MM.1S (cell line): Measurements from ENCODE around the gene TFEB.

Experiments
- DNase-seq: peaks from one replicate; pipeline ENCODE4 v3.0.0-alpha.2; 2015
- H2AFZ ChIP-seq: fragments of 300-600 bp; sonication (generic); 2 replicates; pipeline ENCODE4 v1.6.0; 2016; ENCODE audit warnings: antibody characterized with exemption, low read length
- H3F3A ChIP-seq: fragments of 300-600 bp; sonication (generic); 2 replicates; pipeline ENCODE4 v1.6.1; 2016; ENCODE audit warnings: mild to moderate bottlenecking, antibody characterized with exemption, low read length, moderate library complexity, mixed read lengths; ENCODE audit not compliant: insufficient read depth
- H3K27ac ChIP-seq: fragments of 300-600 bp; sonication (generic); 2 replicates; pipeline ENCODE4 v1.5.1; 2016; ENCODE audit warnings: mild to moderate bottlenecking, low read length
- H3K27me3 ChIP-seq: fragments of 300-600 bp; sonication (generic); replicated peaks from 2 replicates; pipeline ENCODE4 v1.6.0; 2016; ENCODE audit warnings: low read length; ENCODE audit not compliant: insufficient read depth
- H3K36me3 ChIP-seq: fragments of 300-600 bp; sonication (generic); replicated peaks from 2 replicates; pipeline ENCODE4 v1.6.1; 2016; ENCODE audit warnings: mild to moderate bottlenecking, low read length, mixed read lengths; ENCODE audit not compliant: insufficient read depth
- H3K4me1 ChIP-seq: fragments of 300-600 bp; sonication (generic); 2 replicates; pipeline ENCODE4 v1.6.1; 2016; ENCODE audit warnings: low read length, mixed read lengths
- H3K4me2 ChIP-seq: fragments of 300-600 bp; sonication (generic); 2 replicates; pipeline ENCODE4 v1.6.0; 2016; ENCODE audit warnings: low read depth, low read length
- H3K4me3 ChIP-seq: fragments of 300-600 bp; sonication (generic); 2 replicates; pipeline ENCODE4 v1.5.1; 2016; ENCODE audit warnings: low read length, mixed read lengths
- H3K79me2 ChIP-seq: fragments of 300-600 bp; sonication (generic); 2 replicates; pipeline ENCODE4 v1.6.1; 2016; ENCODE audit warnings: mixed run types, low read length, mixed read lengths
- H3K9ac ChIP-seq: fragments of 300-600 bp; sonication (generic); 2 replicates; pipeline ENCODE4 v1.6.1; 2016; ENCODE audit warnings: low read length, mixed read lengths
- H3K9me2 ChIP-seq: fragments of 300-600 bp; sonication (generic); replicated peaks from 2 replicates; pipeline ENCODE4 v1.6.1; 2016; ENCODE audit warnings: mild to moderate bottlenecking, low read length, mixed read lengths; ENCODE audit not compliant: insufficient read depth
- H3K9me3 ChIP-seq: fragments of 300-600 bp; sonication (generic); replicated peaks from 2 replicates; pipeline ENCODE4 v1.6.1; 2016; ENCODE audit warnings: mild to moderate bottlenecking, low read length, mixed read lengths; ENCODE audit not compliant: insufficient read depth
- H4K20me1 ChIP-seq: fragments of 300-600 bp; sonication (generic); 2 replicates; pipeline ENCODE4 v1.6.1; 2016; ENCODE audit warnings: mild to moderate bottlenecking, low read length, moderate library complexity, mixed read lengths; ENCODE audit not compliant: insufficient read depth
- EZH2 ChIP-seq: fragments of 300-600 bp; sonication (generic); optimal IDR thresholded peaks from 2 replicates; pipeline ENCODE3; 2017; ENCODE audit warnings: low read depth, mild to moderate bottlenecking, antibody characterized with exemption, low read length, mixed read lengths
- EZH2phosphoT487 ChIP-seq: fragments of 300-600 bp; sonication (generic); IDR thresholded peaks from 2 replicates; pipeline ENCODE4 v1.6.1; 2018; ENCODE audit warnings: antibody characterized with exemption, low read length
- TF ChIP-seq, protein P1 (sequence below): fragments of 300-600 bp; sonication (generic); IDR thresholded peaks from 2 replicates; pipeline ENCODE4 v1.5.1; 2016; ENCODE audit warnings: antibody characterized with exemption, low read length, mixed read lengths

The TFEB gene

DNA sequence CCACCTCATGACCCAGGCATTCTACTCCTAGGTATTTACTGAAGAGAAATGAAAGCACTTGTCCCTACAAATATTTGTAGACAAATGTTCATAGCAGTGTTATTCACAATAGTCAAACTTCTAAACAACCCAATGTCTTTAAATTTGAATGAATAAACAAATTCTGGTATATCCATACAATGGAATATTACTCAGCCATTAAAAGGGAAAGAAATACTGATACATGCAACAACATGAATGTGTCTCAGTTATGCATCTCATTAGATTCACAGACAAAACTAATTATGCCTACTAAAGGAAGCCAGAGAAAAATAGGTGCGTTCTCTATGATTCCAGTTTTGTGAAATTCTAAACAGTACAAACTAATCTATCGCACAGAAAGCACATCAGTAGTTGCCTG, 66.4 kb downstream of the TFEB start:
- Histone ChIP-seq H3K4me3 (no peak overlapping the region), H3F3A (no peaks in the 10 kb centered on the region), H4K20me1 (no peaks in the 10 kb centered on the region), H3K9me2 (no peaks in the 10 kb centered on the region), H3K79me2 (no peaks in the 10 kb centered on the region), H3K27ac (no peak overlapping the region), H3K9ac (no peak overlapping the region), H2AFZ (no peak overlapping the region), H3K27me3 (peaks cover 68% of the 10 kb centered on the region), H3K36me3 (no peaks in the 10 kb centered on the region), H3K9me3 (no peaks in the 10 kb centered on the region), H3K4me1 (no peaks in the 10 kb centered on the region), H3K4me2 (no peak overlapping the region)
- TF ChIP-seq EZH2phosphoT487: no peak
- no peak for DNase-seq

DNA sequence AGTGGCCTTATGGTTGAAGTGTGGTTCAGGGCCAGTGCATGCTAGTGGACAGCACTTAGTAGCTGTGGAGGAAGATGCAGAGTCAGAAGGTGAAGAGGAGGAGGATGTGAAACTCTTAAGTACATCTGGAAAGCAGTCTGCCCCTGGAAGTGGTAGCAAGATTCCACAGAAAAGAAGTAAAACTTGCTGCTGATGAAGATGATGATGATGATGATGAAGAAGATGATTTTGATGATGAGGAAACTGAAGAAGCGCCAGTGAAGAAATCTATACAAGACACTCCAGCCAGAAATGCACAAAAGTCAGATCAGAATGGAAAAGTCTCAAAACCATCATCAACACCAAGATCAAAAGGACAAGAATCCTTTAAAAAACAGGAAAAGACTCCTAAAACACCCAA, 68.2 kb downstream of the TFEB start:
- no peaks in the 10 kb centered on the region for H3K36me3 ChIP-seq
- no peak overlapping the region for H2AFZ ChIP-seq
- no peaks in the 10 kb centered on the region for H3F3A ChIP-seq
- DNase-seq: no peak
- no peaks in the 10 kb centered on the region for H3K79me2 ChIP-seq
- H3K27me3 ChIP-seq: peaks cover 65% of the 10 kb centered on the region
- H3K9me2 ChIP-seq: no peaks in the 10 kb centered on the region
- no peak for TF ChIP-seq EZH2phosphoT487
- TF ChIP-seq EZH2: no peak
- TF ChIP-seq, protein P1, sequence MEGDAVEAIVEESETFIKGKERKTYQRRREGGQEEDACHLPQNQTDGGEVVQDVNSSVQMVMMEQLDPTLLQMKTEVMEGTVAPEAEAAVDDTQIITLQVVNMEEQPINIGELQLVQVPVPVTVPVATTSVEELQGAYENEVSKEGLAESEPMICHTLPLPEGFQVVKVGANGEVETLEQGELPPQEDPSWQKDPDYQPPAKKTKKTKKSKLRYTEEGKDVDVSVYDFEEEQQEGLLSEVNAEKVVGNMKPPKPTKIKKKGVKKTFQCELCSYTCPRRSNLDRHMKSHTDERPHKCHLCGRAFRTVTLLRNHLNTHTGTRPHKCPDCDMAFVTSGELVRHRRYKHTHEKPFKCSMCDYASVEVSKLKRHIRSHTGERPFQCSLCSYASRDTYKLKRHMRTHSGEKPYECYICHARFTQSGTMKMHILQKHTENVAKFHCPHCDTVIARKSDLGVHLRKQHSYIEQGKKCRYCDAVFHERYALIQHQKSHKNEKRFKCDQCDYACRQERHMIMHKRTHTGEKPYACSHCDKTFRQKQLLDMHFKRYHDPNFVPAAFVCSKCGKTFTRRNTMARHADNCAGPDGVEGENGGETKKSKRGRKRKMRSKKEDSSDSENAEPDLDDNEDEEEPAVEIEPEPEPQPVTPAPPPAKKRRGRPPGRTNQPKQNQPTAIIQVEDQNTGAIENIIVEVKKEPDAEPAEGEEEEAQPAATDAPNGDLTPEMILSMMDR: no peak
- H3K9ac ChIP-seq: no peak overlapping the region
- H3K27ac ChIP-seq: no peak overlapping the region
- no peaks in the 10 kb centered on the region for H4K20me1 ChIP-seq
- H3K4me1 ChIP-seq: no peaks in the 10 kb centered on the region
- H3K9me3 ChIP-seq: no peaks in the 10 kb centered on the region
- H3K4me2 ChIP-seq: no peak overlapping the region
- no peak overlapping the region for H3K4me3 ChIP-seq

DNA sequence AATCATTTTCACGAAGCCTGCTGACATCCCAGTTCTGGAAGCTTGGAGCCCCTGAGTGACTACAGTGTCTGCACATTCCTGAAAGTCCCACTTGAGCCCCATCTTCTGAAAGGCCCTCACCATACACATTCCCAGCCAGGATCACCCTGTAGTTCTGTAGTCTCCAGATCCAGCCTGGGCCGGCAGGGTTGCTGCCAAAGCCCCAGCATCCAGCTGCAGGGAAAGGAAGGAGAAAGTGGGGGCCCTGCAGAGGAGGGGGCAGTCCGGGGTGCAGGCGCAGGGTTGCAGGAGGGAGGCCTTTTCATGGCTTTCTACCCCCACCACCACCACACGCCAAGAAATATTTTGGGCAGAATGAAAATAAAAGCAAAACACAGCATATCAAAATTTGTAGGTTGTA, 71.1 kb downstream of the TFEB start:
- Histone ChIP-seq H3F3A (no peaks in the 10 kb centered on the region), H3K27ac (no peak overlapping the region), H3K4me3 (no peak overlapping the region), H3K4me1 (no peaks in the 10 kb centered on the region), H3K9ac (no peak overlapping the region), H3K36me3 (no peaks in the 10 kb centered on the region), H3K9me3 (no peaks in the 10 kb centered on the region), H3K9me2 (no peaks in the 10 kb centered on the region), H3K79me2 (no peaks in the 10 kb centered on the region), H3K4me2 (no peak overlapping the region), H4K20me1 (no peaks in the 10 kb centered on the region), H3K27me3 (peaks cover 65% of the 10 kb centered on the region), H2AFZ (no peak overlapping the region)
- TF ChIP-seq EZH2phosphoT487: no peak
- no peak for DNase-seq

DNA sequence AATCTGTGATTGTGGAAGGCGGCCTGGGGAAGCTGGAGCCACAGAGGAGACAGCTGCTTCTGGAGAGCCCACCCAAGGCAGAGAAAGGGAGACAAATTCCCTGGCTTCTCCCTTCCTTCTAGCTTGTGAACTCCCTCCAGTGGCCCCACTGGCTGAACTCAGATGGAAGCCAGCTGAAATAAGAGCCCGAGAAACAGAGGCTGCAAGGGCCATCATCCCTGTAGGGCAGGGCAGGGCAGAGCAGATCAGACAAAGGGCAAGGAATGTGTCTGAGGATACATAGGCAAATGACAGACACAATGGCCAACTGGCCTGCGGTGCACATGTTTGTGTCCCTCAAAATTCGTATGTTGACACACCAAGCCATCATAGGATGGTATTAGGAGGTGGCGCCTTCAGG, 71.8 kb downstream of the TFEB start:
- no peak overlapping the region for H2AFZ ChIP-seq
- no peak overlapping the region for H3K27ac ChIP-seq
- no peaks in the 10 kb centered on the region for H3K79me2 ChIP-seq
- peaks cover 67% of the 10 kb centered on the region for H3K27me3 ChIP-seq
- no peaks in the 10 kb centered on the region for H3F3A ChIP-seq
- no peak overlapping the region for H3K4me3 ChIP-seq
- H4K20me1 ChIP-seq: no peaks in the 10 kb centered on the region
- no peak overlapping the region for H3K4me2 ChIP-seq
- TF ChIP-seq, protein P1: no peak
- TF ChIP-seq EZH2 (no peak), EZH2phosphoT487 (no peak)
- DNase-seq: no peak
- no peaks in the 10 kb centered on the region for H3K9me2 ChIP-seq
- no peak overlapping the region for H3K9ac ChIP-seq
- H3K9me3 ChIP-seq: no peaks in the 10 kb centered on the region
- no peaks in the 10 kb centered on the region for H3K36me3 ChIP-seq
- H3K4me1 ChIP-seq: no peaks in the 10 kb centered on the region
